ENCODE data around the gene PPP1R3E.

DNA sequence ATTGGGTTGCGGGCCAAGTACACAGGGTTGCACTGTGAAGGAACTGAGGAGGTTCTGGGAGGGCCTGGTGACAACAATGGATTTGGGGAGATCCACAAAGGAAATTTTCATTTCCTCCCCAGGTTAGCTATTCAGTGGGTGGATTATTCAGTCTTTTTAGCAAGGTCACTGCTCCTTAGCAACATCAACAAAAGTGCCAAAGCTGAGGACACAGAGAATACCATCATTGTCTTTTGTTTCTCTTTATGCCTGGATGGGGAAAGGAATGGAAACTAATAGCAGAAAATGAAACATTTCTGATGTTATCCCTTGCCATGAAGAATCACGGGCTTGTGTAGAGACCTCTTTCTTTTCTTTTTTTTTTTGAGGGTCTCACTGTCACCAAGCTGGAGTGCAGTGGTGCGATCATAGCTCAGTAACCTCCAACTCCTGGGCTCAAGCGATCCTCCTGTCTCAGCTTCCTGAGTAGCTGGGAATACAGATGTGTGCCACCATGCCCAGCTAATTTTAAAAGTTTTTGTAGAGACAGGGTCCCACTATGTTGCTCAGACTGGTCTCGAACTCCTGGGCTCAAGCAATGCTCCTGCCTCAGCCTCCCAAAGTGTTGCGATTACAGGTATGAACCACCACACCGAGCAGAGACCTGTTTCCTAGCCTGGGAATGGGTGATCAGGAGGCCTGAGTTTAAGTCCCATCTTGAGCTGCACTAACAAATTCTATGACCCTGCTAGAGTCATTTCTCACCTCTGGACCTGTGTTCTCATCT, 6.5 kb downstream of the PPP1R3E start:
- TF ChIP-seq, protein P1, sequence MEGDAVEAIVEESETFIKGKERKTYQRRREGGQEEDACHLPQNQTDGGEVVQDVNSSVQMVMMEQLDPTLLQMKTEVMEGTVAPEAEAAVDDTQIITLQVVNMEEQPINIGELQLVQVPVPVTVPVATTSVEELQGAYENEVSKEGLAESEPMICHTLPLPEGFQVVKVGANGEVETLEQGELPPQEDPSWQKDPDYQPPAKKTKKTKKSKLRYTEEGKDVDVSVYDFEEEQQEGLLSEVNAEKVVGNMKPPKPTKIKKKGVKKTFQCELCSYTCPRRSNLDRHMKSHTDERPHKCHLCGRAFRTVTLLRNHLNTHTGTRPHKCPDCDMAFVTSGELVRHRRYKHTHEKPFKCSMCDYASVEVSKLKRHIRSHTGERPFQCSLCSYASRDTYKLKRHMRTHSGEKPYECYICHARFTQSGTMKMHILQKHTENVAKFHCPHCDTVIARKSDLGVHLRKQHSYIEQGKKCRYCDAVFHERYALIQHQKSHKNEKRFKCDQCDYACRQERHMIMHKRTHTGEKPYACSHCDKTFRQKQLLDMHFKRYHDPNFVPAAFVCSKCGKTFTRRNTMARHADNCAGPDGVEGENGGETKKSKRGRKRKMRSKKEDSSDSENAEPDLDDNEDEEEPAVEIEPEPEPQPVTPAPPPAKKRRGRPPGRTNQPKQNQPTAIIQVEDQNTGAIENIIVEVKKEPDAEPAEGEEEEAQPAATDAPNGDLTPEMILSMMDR (IDR thresholded peaks at IDR 0.05) = no peak
- no peak for TF ChIP-seq POLR2A (IDR thresholded peaks at IDR 0.05)

Data from lower leg skin (tissue), 3 donors.